ENCODE measurements around the gene GSDMA.

GSDMA gene, protein sequence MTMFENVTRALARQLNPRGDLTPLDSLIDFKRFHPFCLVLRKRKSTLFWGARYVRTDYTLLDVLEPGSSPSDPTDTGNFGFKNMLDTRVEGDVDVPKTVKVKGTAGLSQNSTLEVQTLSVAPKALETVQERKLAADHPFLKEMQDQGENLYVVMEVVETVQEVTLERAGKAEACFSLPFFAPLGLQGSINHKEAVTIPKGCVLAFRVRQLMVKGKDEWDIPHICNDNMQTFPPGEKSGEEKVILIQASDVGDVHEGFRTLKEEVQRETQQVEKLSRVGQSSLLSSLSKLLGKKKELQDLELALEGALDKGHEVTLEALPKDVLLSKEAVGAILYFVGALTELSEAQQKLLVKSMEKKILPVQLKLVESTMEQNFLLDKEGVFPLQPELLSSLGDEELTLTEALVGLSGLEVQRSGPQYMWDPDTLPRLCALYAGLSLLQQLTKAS

GRCh38 chr17:39962642-39963220 is at the start of gene GSDMA:
GSDMA (plus strand) TSS chr17:39963004; CDS start chr17:39965688, 2,684 bp downstream.
- no peak for DNase-seq (ENCODE audit: low spot score)

DNA sequence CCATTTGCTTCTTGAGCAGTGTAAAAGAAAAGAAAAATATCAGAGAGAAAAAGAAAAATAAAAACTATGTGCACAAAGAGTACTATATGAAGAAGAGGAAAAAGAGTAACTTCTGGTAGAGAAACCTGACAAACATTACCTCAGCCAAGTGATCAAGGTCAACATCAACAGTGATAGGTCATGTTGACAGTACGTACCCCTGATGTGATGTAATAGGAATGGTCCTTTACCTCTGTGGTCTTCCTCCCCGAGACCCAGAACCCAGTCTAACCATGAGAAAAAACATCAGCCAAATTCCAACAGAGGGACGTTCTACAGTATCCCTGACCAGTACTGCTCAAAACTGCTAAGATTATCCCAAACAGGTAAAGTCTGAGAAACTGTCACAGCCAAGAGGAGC is 48.8 kb upstream of the GSDMA start:
- no peak for DNase-seq (ENCODE audit: low spot score)

GRCh38 chr17:39915559-39915958 is 47.2 kb upstream of the GSDMA start:
- DNase-seq (ENCODE audit: low spot score): no peak

GRCh38 chr17:39916918-39917317 is 45.9 kb upstream of the GSDMA start:
- DNase-seq (ENCODE audit: low spot score): no peak

DNA sequence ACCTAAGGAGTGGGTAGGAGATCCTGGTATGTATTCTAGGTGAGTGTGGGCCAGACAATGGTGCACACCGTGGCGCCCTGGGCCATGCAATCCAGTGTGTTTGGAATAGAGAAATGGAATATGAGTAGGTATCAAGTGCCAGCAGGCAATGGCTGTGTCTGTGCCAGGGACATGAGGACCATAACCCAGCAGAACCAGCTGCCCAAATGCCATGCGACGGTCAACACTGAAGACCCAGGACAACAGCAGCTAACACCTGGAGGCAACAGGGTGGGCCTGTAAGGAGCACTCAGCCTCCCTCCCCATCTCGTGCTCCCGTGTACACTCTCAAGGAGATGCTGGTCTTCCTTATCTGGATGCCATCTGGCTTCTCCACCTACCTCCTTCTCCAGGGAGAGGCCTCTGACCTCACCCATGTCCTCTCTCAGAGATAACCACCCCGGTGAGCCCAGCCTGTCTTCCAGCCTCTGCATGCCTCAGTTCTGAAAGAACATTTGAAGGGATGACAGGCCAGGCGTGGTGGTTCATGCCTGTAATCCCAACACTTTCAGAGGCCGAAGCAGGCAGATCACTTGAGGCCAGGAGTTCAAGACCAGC is 43.6 kb upstream of the GSDMA start:
- no peak for DNase-seq (ENCODE audit: low spot score)

GRCh38 chr17:39920218-39921210 is 42.3 kb upstream of the GSDMA start:
- no peak for DNase-seq (ENCODE audit: low spot score)

DNA sequence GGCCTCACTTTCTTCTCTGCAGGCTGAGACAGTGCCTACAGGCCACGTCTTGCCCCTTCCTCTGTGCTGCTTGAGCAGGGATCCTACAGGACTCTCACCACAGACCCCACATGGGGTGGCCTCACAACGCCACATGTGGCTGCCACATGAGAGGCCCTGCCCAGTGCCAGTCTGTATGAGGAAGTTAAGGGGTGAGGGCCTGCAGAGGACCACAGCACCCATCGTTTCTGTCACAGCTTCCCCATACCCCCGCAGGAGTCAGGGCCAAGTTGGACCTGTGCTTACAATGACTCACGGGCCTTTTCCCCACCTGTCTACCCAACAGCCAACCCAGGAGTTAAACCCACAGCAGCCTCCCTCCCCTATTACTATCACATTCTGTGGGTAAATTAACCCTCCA is 41.5 kb upstream of the GSDMA start:
- no peak for DNase-seq (ENCODE audit: low spot score)

GRCh38 chr17:39922006-39922405 is 40.8 kb upstream of the GSDMA start:
- DNase-seq (ENCODE audit: low spot score): no peak

DNA sequence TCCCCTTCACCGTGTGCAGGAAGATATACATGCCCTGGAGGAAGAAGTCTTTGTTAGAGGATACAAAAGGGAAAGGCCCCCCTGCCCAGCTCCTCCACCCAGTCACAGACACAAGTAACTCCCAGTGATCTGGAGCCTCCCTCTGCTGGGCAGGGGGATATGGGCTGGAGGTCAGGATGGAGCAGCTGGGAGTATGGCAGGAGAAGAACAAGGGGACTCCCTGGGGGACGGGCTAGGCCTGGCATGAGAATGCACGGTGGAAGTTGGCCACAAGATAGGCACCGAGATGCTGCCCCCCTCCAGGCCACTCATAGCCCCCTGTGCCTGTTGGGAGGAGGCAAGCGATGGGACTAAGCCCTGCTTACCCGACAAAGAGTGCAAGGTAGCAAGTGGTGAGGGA is 39.6 kb upstream of the GSDMA start:
- no peak for DNase-seq (ENCODE audit: low spot score)

DNA sequence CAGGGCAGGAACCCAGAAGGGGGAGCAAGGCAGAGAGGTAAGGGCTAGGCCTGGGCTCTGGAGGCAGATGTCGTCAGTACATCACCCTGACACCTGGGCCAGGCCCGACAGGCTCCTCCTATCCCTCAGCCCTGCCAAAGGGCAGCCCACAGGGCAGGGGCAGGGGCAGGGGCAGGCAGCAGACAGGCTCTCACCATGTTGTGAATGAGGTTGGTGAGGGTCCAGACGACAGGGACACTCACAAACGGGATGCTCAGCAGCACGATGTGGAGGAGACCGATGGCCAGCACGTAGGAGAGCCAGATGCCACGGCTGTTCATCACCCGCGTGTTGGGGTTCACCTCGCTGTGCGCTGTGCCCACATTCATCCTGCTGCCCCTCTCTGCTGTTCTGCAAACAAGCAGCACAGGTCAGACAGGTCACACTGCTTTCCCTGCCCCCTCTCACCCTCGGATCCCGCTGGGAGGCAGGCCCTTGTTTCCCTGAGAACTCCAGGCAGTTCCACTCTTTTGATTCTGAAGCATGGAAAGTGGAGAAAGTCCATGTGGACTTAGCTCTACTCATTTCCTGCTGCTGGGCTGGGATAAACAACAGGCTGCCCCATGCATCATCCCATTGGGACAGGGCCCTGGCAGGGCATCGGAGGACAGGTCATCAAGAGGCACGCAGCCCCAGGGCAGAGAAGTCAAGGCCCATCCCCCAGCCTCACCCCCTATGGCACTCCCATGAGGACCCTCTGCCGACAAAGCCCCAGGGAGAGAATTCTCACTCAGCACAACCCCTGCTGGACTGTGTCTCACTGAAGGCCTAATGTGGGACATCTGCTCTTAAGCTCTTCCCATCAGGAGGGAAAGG is 38.7 kb upstream of the GSDMA start:
- no peak for DNase-seq (ENCODE audit: low spot score)

DNA sequence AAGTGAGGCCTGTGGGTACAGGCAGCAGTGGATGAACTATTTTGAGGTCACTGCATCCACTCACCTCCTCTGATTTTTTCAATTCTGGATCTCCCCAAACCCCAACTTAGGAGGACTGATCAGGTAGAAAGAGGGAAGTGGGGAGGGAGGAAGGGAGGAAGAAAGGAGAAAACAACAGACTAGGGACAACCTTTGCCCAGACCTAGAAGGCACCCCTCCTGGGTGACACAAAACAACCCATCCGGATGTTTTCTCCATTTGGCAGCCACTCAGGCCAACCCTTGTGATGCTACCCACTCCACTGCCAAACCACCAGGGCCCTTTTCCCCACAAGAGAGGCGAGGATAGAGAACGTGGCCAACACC is 38.1 kb upstream of the GSDMA start:
- DNase-seq (ENCODE audit: low spot score): no peak

GRCh38 chr17:39925282-39926134 is 37.3 kb upstream of the GSDMA start:
- no peak for DNase-seq (ENCODE audit: low spot score)

- DNase-seq (ENCODE audit: low spot score): no peak
Observed at GRCh38 chr17:39926135-39926587, 36.6 kb upstream of the GSDMA start.

- DNase-seq (ENCODE audit: low spot score): peak; percentile 43
Observed at GRCh38 chr17:39926588-39927100, 36.2 kb upstream of the GSDMA start.

GRCh38 chr17:39927101-39927928 is 35.5 kb upstream of the GSDMA start, which contains the start of the genes LRRC3C and ORMDL3:
LRRC3C (plus strand) TSS chr17:39927732; CDS start chr17:39941524, 13,792 bp downstream.
ORMDL3 (minus strand) TSS chr17:39927601; CDS start chr17:39924203, 3,398 bp downstream.
- DNase-seq (ENCODE audit: low spot score): peak; percentile 68

- peak; percentile 48 for DNase-seq (ENCODE audit: low spot score)
Observed at GRCh38 chr17:39927929-39928857, 34.6 kb upstream of the GSDMA start.

DNA sequence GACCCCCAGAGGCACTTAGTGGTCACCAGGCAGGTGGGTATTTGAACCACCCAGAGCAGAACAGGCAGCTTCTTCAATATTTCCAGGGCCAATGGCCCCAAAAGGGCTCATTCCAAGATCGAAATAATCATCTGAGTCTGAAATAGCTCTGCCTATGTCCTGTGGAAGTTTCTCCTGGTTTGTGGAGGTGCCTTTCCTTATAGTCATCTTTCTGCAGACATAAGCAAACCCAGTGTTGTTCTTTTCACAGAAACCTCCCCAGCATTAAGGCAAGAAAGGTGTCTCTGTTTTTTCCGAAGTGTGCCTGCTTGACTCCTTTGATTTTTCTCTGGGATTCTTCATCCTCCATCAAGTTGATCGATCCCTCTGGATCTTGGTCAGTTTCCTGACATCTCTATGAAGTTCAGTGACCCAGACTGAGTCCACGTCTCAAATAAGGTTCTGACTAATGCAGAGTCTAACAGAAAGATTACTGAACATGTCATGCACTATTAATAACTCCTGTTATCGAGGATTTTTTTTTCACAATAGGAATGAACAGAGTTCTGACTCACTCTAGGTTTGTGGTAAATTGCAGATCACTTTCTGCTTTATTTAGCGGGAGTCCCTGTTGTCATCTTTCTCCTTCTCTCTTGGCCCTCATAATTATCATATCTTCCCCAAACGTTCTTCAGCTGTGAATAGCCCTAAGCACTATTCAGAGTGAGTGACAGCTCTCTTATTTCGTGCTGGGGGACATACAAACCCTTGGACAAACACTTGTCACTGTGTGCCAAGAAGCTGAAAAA is 33.8 kb upstream of the GSDMA start:
- no peak for DNase-seq (ENCODE audit: low spot score)
